ENCODE measurements around the gene CXCR6.

Gene CXCR6

DNA sequence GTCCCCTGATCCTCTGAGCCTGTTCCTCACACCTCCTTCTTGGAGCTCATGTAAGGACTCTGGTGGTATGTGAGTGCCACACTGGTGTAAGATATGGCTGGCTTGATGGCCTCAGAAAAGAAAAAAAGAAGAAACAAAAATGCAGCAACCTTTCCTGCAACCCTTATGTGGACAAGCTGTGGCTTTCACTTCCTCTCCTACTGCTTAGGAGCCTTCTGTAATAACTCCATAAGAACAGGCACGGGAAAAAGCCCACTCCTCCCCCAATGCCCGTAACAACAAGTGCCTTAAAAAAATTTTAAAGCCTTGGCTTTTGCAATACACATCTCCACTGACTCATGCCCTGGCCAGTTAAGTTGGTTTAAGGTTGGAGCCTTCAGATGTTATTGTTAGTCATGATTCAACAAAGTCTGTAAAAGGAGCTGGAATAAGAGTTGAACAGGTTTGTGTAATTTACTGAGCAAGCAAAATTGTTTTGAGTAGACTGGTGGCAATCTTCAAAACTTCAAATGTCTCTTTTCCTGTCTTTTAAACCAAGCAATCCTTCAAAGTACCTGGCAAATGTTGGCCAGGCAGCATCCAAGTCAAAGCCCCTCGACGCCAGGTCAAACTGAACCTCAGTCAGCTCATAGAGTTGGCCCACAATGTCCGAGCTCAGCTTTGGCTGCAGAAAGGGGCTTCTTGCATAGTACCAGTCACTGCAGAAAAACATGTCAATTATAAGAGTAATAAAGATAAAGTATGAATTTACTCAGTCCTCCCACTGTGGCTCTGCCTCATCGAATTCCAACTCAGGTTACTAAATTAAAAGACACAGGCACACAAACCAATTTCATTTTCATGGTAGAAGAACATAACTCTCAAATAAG lies 29.5 kb downstream of the CXCR6 start:
- no peak for DNase-seq

GRCh38 chr3:45974686-45975085 lies 31.4 kb downstream of the CXCR6 start:
- no peak for DNase-seq

- no peak for DNase-seq
Measured at GRCh38 chr3:45975686-45976085, 32.4 kb downstream of the CXCR6 start.

- no peak for DNase-seq
Measured at GRCh38 chr3:45976191-45977091, 33.2 kb downstream of the CXCR6 start.

DNA sequence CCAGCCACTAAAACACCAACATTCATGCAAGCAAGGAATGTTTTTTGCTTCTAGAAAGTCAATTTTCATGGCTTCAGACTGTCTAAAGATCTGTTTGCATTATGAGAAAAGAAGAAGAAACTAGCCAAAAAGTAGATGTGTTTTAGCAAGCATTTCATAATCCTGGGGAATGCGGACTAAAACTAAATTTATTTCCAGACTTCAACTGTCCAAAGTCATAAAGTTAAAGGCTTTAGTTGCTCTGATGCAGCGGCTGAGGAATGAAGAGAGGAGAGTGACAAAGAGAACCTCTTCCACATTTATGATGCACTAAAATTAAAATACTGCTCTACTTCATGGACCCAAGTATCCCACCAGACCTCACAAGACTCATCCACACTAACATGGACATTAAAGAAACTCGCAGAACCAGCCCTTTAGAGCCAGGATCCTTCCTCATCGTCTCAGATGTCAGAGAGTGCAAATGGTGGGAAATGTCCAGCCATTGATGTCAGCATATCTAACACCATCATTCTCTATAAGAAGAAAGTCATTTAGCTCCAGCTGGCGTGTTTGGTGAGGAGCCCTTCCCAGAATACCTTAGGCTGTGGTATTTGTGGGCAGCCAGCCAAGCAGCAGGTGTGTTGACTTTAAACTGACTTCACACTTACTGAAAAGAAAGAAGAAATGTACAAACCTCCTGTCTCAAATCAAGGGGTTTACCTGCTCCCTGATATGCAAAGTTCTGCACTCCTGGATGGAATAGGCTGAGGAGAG lies 34.9 kb downstream of the CXCR6 start:
- DNase-seq, result peak; percentile 74

DNA sequence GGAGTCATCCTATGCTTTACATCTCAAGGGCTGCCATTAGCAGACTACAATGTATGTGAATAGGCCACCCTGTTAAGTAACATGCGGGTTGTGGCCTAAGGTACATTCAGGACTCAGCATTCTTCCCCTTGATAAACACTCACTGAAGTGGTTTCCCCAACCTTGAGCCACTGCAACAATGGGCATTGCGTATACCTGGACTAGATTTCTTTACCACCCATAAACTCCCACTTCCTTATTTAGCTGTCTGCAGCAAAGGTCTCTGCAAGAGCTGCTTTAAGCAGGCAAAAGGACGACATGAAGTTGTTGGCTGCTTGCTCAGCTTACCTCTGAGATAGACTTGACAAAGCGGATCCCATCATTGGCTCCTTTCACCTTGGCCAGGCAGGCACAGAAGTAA lies 36.1 kb downstream of the CXCR6 start:
- no peak for DNase-seq

DNA sequence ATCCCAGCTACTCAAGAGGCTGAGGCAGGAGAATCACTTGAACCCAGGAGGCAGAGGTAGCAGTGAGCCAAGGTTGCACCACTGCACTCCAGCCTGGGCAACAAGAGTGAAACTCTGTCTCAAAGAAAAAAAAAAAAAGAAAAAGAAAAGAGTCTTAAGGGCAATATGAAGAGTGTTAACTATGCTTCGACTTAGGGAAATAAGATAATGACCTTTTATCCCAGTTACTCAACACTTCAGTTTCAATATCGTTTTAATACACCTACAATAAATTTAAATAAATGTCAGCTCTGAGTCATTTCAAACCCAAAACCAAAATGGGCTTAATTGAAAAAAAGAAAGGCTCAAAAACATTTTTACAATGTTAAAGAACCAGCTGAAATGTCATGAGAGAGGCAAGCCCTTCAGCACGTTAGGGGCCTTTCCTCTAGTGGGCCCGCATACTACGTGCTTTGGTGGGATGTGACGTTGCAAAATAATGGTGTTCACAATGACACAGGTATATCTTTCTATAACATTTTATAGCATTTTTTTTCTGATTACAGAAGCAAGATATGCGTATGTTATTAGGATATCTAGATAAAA lies 37.1 kb downstream of the CXCR6 start:
- no peak for DNase-seq

- DNase-seq, result no peak
Measured at GRCh38 chr3:45980819-45981218, 37.6 kb downstream of the CXCR6 start.

DNA sequence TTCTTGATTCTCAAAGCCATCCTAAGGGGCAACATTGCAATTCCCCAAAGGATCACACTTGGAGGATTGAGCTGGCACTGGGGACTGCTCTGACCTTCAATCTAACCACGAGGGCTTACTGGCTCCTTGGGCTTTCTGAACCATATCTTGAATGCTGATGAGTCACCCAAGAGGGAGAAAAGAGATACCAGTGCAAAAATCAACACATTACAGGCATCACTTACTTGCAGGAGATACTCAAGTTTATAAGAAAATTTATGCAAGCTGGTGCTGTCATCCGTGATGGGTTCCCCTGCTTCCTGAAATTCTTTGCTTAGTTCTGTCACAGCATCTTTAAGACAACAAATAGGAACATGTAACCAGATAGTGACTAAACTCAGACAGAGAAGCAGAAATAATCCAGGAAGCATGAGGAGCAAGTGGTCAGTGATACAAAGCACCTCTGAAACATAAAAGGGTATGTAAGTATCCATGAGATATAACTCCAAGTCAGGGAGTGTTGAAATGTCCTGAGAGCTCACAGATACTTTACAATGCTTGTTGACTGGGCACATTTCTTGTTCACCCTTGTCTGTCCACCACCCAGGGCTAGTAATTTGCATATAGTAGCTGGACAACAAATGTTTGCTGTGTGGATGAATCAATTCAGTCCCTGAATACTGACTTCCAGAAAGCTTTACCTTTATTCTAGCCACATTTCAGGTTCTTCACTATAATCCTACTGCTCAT lies 38.2 kb downstream of the CXCR6 start:
- DNase-seq, result no peak

- no peak for DNase-seq
Measured at GRCh38 chr3:45983770-45984169, 40.5 kb downstream of the CXCR6 start.

- no peak for DNase-seq
Measured at GRCh38 chr3:45984331-45985312, 41.4 kb downstream of the CXCR6 start.

- DNase-seq, result no peak
Measured at GRCh38 chr3:45985532-45986302, 42.5 kb downstream of the CXCR6 start.

GRCh38 chr3:45986303-45986982 lies 43.2 kb downstream of the CXCR6 start:
- DNase-seq, result no peak

GRCh38 chr3:45987368-45988291 lies 44.4 kb downstream of the CXCR6 start:
- no peak for DNase-seq

DNA sequence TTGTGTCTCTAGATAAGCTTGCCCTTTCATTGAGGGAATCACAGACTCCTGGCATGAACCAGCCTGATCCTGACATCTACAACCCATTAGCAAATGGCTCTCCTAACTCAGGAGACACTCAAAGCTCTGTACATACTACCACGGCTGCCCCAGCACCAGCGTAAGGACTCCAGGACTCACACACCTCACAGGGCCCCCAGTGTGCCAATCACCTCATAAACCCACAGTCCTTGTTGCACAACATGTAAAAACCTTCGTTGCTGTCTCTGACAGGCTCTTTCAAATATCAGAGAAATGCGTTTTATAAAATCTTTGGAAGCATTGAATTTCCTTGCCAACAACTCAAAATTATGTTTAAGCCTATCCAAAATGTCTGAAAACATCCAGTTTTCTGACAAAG lies 45.1 kb downstream of the CXCR6 start:
- DNase-seq, result no peak

- no peak for DNase-seq
Measured at GRCh38 chr3:45988804-45989203, 45.5 kb downstream of the CXCR6 start.

DNA sequence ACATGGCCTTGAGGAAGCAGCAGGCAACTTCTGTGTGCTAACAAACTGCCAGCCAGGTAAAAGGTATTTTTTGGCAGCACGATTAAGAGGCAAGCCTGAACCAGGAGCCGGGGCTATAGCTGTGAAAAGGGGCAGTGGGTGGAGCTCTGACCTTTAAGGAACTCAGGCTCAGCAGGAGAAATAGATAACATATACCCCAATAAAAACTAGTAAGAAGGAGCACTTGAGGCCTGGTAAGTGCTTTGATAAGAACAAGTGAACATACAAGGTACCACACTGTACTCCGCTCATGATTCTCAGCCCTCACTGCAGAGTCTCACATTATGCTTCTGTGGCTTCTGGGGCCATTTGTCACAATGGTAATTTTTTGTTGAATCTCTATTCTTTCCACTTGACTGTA lies 46.9 kb downstream of the CXCR6 start:
- no peak for DNase-seq

- DNase-seq, result no peak
Measured at GRCh38 chr3:45991341-45991740, 48.1 kb downstream of the CXCR6 start.

Measured in stimulated activated CD8-positive, alpha-beta memory T cell treated with anti-CD3 and anti-CD28 coated beads, Interleukin-4, amount 100 ng/mL, for 48 hours (primary cell).